ENCODE measurements around the gene KRT15. TPM values are rescaled to one million over a fixed set of nuclear protein-coding genes. Genes with fewer than 3 reads are reported as not detected.
A peak's percentile ranks its signal among the peaks of the same experiment; 100 is the strongest.

KRT15 gene
- total and polyA plus RNA-seq, 9 of the 15 experiments (the other 6 are each of a cell fraction or from before 2014, with no cell fraction given): 0.28 to 4.4 (median 0.56) TPM

DNA sequence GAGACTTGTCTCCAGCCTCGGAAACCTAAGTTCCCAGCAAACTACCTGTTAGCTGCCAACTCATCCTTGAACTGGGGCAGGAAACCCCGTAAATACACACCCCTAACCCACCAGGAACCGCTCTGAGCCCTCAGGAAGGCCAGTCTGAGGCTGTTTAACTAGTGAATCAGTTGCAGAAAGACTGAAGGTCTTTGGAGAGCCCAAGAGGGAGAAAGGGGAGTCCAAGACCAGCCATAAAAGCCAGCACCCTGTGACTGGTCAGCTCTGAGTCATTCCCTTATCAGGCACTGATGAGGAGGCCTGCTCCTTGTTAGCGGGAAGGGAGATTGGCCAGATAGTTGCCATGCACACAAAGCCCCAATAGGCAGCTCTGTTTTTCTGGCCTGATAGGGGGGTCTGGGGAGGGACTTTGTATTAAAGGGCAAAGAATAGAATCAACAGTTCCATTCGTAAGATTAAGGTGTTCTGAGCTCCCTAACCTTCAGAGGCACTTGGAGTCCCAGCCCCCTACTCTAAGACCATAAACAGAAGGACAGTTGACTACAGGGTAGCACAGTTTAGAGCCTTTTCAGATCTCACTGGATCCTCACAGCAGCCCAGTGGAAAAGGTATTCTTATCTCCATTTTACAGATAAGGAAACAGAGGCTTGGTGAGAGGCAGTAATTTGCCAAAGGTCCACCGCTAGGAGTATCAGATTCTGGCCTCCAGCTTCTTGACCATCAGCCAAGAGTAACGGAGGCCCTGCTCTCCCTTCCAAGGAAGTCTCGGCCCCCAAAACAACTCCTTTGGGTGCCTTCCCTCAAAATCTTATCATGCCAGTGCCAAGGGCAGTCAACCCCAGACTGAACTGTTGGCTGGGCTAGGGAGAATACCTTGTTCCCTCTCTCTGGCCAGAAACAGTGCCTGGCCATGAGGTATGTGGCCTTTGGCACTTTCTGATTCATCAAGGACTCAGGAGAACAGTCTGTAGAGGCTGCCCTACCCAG, 11.7 kb upstream of the KRT15 start (continued):
- TF ChIP-seq ZNF830 (CRISPR knock-in tag; IDR thresholded peaks at IDR 0.05): no peak
- TF ChIP-seq ZC3H8 (IDR thresholded peaks at IDR 0.05): no peak
- TF ChIP-seq GATA2 (CRISPR knock-in tag; IDR thresholded peaks at IDR 0.05): peak; percentile 98
- no peak for TF ChIP-seq ZNF217 (CRISPR knock-in tag; IDR thresholded peaks at IDR 0.05)
- TF ChIP-seq, protein P1, sequence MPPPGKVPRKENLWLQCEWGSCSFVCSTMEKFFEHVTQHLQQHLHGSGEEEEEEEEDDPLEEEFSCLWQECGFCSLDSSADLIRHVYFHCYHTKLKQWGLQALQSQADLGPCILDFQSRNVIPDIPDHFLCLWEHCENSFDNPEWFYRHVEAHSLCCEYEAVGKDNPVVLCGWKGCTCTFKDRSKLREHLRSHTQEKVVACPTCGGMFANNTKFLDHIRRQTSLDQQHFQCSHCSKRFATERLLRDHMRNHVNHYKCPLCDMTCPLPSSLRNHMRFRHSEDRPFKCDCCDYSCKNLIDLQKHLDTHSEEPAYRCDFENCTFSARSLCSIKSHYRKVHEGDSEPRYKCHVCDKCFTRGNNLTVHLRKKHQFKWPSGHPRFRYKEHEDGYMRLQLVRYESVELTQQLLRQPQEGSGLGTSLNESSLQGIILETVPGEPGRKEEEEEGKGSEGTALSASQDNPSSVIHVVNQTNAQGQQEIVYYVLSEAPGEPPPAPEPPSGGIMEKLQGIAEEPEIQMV (tag; conservative IDR thresholded peaks at IDR 0.05; ENCODE audit: low read depth): no peak
- TF ChIP-seq MEIS2 (IDR thresholded peaks at IDR 0.05; ENCODE audit: partially characterized antibody): peak; percentile 32
- TF ChIP-seq RFX7 (CRISPR knock-in tag; IDR thresholded peaks at IDR 0.05): no peak
- TF ChIP-seq ERF (CRISPR knock-in tag; IDR thresholded peaks at IDR 0.05): no peak
- TF ChIP-seq FOXJ2 (tag; IDR thresholded peaks at IDR 0.05): peak; percentile 94
- TF ChIP-seq RUNX1 (IDR thresholded peaks at IDR 0.05; ENCODE audit: low read depth): no peak
- TF ChIP-seq SP2 (IDR thresholded peaks at IDR 0.05; ENCODE audit: extremely low read depth, low read depth, low read length, poor library complexity, severe bottlenecking): no peak
- TF ChIP-seq, protein P2, sequence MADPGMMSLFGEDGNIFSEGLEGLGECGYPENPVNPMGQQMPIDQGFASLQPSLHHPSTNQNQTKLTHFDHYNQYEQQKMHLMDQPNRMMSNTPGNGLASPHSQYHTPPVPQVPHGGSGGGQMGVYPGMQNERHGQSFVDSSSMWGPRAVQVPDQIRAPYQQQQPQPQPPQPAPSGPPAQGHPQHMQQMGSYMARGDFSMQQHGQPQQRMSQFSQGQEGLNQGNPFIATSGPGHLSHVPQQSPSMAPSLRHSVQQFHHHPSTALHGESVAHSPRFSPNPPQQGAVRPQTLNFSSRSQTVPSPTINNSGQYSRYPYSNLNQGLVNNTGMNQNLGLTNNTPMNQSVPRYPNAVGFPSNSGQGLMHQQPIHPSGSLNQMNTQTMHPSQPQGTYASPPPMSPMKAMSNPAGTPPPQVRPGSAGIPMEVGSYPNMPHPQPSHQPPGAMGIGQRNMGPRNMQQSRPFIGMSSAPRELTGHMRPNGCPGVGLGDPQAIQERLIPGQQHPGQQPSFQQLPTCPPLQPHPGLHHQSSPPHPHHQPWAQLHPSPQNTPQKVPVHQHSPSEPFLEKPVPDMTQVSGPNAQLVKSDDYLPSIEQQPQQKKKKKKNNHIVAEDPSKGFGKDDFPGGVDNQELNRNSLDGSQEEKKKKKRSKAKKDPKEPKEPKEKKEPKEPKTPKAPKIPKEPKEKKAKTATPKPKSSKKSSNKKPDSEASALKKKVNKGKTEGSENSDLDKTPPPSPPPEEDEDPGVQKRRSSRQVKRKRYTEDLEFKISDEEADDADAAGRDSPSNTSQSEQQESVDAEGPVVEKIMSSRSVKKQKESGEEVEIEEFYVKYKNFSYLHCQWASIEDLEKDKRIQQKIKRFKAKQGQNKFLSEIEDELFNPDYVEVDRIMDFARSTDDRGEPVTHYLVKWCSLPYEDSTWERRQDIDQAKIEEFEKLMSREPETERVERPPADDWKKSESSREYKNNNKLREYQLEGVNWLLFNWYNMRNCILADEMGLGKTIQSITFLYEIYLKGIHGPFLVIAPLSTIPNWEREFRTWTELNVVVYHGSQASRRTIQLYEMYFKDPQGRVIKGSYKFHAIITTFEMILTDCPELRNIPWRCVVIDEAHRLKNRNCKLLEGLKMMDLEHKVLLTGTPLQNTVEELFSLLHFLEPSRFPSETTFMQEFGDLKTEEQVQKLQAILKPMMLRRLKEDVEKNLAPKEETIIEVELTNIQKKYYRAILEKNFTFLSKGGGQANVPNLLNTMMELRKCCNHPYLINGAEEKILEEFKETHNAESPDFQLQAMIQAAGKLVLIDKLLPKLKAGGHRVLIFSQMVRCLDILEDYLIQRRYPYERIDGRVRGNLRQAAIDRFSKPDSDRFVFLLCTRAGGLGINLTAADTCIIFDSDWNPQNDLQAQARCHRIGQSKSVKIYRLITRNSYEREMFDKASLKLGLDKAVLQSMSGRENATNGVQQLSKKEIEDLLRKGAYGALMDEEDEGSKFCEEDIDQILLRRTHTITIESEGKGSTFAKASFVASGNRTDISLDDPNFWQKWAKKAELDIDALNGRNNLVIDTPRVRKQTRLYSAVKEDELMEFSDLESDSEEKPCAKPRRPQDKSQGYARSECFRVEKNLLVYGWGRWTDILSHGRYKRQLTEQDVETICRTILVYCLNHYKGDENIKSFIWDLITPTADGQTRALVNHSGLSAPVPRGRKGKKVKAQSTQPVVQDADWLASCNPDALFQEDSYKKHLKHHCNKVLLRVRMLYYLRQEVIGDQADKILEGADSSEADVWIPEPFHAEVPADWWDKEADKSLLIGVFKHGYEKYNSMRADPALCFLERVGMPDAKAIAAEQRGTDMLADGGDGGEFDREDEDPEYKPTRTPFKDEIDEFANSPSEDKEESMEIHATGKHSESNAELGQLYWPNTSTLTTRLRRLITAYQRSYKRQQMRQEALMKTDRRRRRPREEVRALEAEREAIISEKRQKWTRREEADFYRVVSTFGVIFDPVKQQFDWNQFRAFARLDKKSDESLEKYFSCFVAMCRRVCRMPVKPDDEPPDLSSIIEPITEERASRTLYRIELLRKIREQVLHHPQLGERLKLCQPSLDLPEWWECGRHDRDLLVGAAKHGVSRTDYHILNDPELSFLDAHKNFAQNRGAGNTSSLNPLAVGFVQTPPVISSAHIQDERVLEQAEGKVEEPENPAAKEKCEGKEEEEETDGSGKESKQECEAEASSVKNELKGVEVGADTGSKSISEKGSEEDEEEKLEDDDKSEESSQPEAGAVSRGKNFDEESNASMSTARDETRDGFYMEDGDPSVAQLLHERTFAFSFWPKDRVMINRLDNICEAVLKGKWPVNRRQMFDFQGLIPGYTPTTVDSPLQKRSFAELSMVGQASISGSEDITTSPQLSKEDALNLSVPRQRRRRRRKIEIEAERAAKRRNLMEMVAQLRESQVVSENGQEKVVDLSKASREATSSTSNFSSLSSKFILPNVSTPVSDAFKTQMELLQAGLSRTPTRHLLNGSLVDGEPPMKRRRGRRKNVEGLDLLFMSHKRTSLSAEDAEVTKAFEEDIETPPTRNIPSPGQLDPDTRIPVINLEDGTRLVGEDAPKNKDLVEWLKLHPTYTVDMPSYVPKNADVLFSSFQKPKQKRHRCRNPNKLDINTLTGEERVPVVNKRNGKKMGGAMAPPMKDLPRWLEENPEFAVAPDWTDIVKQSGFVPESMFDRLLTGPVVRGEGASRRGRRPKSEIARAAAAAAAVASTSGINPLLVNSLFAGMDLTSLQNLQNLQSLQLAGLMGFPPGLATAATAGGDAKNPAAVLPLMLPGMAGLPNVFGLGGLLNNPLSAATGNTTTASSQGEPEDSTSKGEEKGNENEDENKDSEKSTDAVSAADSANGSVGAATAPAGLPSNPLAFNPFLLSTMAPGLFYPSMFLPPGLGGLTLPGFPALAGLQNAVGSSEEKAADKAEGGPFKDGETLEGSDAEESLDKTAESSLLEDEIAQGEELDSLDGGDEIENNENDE (IDR thresholded peaks at IDR 0.05; ENCODE audit: low read depth, low read length): no peak
- no peak for TF ChIP-seq CBFB (CRISPR knock-in tag; IDR thresholded peaks at IDR 0.05)
- TF ChIP-seq CBFA2T3 (IDR thresholded peaks at IDR 0.05): peak; percentile 76
- TF ChIP-seq PHF21A (IDR thresholded peaks at IDR 0.05; ENCODE audit: borderline replicate concordance, low read depth): no peak
- no peak for TF ChIP-seq HNRNPK (IDR thresholded peaks at IDR 0.05; ENCODE audit: low read depth, low read length, poor library complexity, severe bottlenecking)
